Caco-2 (cell line): ENCODE data around the gene RAB5B. TPM values are rescaled to one million over a fixed set of nuclear protein-coding genes. Genes with fewer than 3 reads are reported as not detected.

ENCODE experiments used
- BruUV-seq: library from RNA; stranded (reverse); fragments of 400-500 nt; replicated peaks from 2 replicates; lab custom pipeline; 2021; lab: Mats Ljungman, UMichigan
- CTCF ChIA-PET: fragments of 300-600 bp; sonication (Branson Sonifier 250); formaldehyde crosslinking; loops from one replicate; lab custom pipeline; 2022; ENCODE audit warnings: antibody characterized with exemption; lab: Charles Lee
- POLR2A ChIA-PET: fragments of 300-600 bp; sonication (Branson Sonifier 250); formaldehyde crosslinking; loops from one replicate; lab custom pipeline; 2022; ENCODE audit warnings: antibody characterized with exemption; lab: Charles Lee
- DNase-seq, 2 experiments: peaks; one replicate each; pipeline versions ENCODE4 v3.0.0 to v3.0.0-alpha.2; 2020 to 2022
- H3K27me3 ChIP-seq: replicated peaks from 2 replicates; pipeline ENCODE4 v1.6.0; 2011; ENCODE audit warnings: low read length; ENCODE audit not compliant: control insufficient read depth, insufficient read depth
- H3K36me3 ChIP-seq: 2 replicates; pipeline ENCODE4 v1.5.1; 2011; ENCODE audit warnings: low read length; ENCODE audit not compliant: control insufficient read depth, insufficient read depth
- H3K4me1 ChIP-seq: fragments of 250-450 bp; sonication (Bioruptor Pico); 2 replicates; pipeline ENCODE4 v1.5.1; 2020; ENCODE audit warnings: mild to moderate bottlenecking
- H3K4me3 ChIP-seq: 2 replicates; pipeline ENCODE4 v1.5.1; 2011; ENCODE audit warnings: low read depth, mild to moderate bottlenecking, control low read depth, low read length
- H3K9me3 ChIP-seq: fragments of 250-450 bp; sonication (Bioruptor Pico); 2 replicates; pipeline ENCODE4 v1.5.1; 2020; ENCODE audit warnings: mild to moderate bottlenecking, moderate library complexity
- H3K27ac Mint-ChIP-seq: one replicate; pipeline ENCODE4 v1.8.0; 2022; ENCODE audit warnings: mixed read lengths; ENCODE audit not compliant: unreplicated experiment
- H3K27me3 Mint-ChIP-seq: one replicate; pipeline ENCODE4 v1.8.0; 2022; ENCODE audit warnings: mixed read lengths; ENCODE audit not compliant: insufficient read depth, unreplicated experiment
- H3K36me3 Mint-ChIP-seq: one replicate; pipeline ENCODE4 v1.8.0; 2022; ENCODE audit warnings: mild to moderate bottlenecking, mixed read lengths; ENCODE audit not compliant: insufficient read depth, unreplicated experiment
- H3K4me1 Mint-ChIP-seq: one replicate; pipeline ENCODE4 v1.8.0; 2022; ENCODE audit warnings: low read depth, mixed read lengths; ENCODE audit not compliant: unreplicated experiment
- H3K4me3 Mint-ChIP-seq: one replicate; pipeline ENCODE4 v1.8.0; 2022; ENCODE audit warnings: mild to moderate bottlenecking, moderate library complexity, mixed read lengths; ENCODE audit not compliant: unreplicated experiment
- H3K9me3 Mint-ChIP-seq: one replicate; pipeline ENCODE4 v1.8.0; 2022; ENCODE audit warnings: mixed read lengths; ENCODE audit not compliant: unreplicated experiment
- intact Hi-C: fragments of 100-400 bp; cut with micrococcal nuclease; formaldehyde crosslinking; loops from one replicate; pipeline ENCODE4 v1.10.0; 2022; ENCODE audit not compliant: unreplicated experiment
- total RNA-seq: library from RNA; stranded (reverse); gene quantifications from 2 replicates; pipeline ENCODE4 v1.2.3, GENCODE V29; 2022
- TF ChIP-seq, protein P1 (sequence below), 2 experiments: fragments of 200-600 bp in 1 of 2; IDR thresholded peaks; 1 replicate in 1 of 2; 2 replicates in 1 of 2; pipeline versions ENCODE4 v1.5.1 to v1.8.0; 2011 to 2022; ENCODE audit warnings: antibody characterized with exemption in 1 of 2, control low read depth in 1 of 2, inconsistent platforms in 1 of 2, low read depth in 1 of 2, low read length in 1 of 2, mild to moderate bottlenecking in 1 of 2, moderate library complexity in 1 of 2; ENCODE audit not compliant: insufficient read depth in 1 of 2, severe bottlenecking in 1 of 2, unreplicated experiment in 1 of 2

RAB5B gene
- total RNA-seq, 1 experiment from 2014 or later: 107 TPM

DNA sequence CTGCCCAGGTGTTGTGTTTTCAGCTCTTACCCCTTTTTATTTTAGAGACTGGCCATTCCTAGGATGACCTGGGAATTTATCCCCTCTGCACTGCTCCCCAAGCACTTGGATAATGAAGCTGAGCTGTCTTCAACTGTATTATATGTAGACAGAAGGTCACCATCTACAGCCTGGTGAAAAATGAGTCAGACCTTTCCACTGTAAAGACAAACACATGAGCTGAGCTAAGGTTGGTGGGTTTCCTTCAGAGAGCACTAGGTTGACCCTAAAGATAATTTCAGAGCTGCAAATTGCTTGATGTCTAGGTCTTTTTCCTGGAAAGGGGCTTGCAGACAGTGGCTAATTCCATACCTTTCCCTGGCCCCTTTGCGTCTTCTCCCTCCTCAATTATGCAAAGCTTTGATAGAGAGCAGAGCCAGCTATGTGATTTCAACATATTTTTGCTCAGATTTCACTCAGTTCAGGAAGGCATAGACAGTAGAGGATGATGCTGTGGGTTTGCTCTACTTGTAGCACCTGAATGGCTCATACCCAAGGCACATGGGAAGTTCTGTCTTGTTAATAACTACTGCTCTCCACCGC lies 37.7 kb downstream of the RAB5B start:
- Mint-ChIP-seq H3K27ac (peak overlapping the region; percentile 78), H3K4me3 (no peak overlapping the region), H3K36me3 (peaks cover 42% of the 10 kb centered on the region), H3K4me1 (peaks cover 63% of the 10 kb centered on the region), H3K27me3 (no peaks in the 10 kb centered on the region), H3K9me3 (no peaks in the 10 kb centered on the region)
- intact Hi-C loops: no loop called here
- no peak overlapping the region for H3K4me3 ChIP-seq
- ChIA-PET POLR2A (interaction anchor here (0.9 to 1.1 kb wide), 2 partner anchors 15 to 37 kb away, joined by 3 to 7 read pairs; partner anchors contain the start of genes RAB5B and SUOX), CTCF (interaction anchor here (1.1 kb wide), 2 partner anchors 14 to 18 kb away, joined by 5 to 6 read pairs; partner anchors contain the start of gene SUOX)
- no TSS peak for BruUV-seq
- no peak for DNase-seq
- H3K4me1 ChIP-seq: peaks cover 79% of the 10 kb centered on the region
- TF ChIP-seq, protein P1, sequence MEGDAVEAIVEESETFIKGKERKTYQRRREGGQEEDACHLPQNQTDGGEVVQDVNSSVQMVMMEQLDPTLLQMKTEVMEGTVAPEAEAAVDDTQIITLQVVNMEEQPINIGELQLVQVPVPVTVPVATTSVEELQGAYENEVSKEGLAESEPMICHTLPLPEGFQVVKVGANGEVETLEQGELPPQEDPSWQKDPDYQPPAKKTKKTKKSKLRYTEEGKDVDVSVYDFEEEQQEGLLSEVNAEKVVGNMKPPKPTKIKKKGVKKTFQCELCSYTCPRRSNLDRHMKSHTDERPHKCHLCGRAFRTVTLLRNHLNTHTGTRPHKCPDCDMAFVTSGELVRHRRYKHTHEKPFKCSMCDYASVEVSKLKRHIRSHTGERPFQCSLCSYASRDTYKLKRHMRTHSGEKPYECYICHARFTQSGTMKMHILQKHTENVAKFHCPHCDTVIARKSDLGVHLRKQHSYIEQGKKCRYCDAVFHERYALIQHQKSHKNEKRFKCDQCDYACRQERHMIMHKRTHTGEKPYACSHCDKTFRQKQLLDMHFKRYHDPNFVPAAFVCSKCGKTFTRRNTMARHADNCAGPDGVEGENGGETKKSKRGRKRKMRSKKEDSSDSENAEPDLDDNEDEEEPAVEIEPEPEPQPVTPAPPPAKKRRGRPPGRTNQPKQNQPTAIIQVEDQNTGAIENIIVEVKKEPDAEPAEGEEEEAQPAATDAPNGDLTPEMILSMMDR (IDR thresholded peaks at IDR 0.05; ENCODE audit: insufficient read depth in 1 of 2, low read depth in 1 of 2, low read length in 1 of 2, severe bottlenecking in 1 of 2, unreplicated experiment in 1 of 2): no peak
- H3K9me3 ChIP-seq: no peaks in the 10 kb centered on the region
- no peaks in the 10 kb centered on the region for H3K27me3 ChIP-seq
- H3K36me3 ChIP-seq: peaks cover 1% of the 10 kb centered on the region; the same call in 1 of the 2 replicates

DNA sequence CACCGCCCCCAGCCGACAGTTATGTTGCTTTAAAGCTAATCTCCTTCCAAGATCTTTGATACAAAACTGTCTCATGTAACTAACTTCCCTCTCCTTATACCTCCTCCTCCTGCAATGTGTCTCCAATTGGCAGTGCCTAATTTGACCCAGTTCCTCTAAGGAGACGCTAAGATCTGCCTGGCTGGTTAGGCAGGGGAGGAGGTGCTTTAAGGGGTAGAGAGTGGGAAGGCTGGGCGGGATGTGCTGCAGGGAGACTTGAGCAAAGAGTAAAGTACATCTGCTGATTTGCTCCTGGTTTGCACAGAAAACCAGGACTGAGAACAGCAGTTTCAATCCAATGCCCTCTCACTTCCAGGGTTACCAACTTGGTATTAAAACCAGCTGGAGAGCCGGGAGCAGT lies 39.6 kb downstream of the RAB5B start:
- BruUV-seq: no TSS peak
- Mint-ChIP-seq H3K36me3 (peaks cover 33% of the 10 kb centered on the region), H3K27me3 (no peaks in the 10 kb centered on the region), H3K4me3 (no peak overlapping the region), H3K9me3 (no peaks in the 10 kb centered on the region), H3K4me1 (peaks cover 50% of the 10 kb centered on the region), H3K27ac (peak overlapping the region; percentile 36)
- Histone ChIP-seq H3K9me3 (no peaks in the 10 kb centered on the region), H3K4me3 (no peak overlapping the region), H3K27me3 (no peaks in the 10 kb centered on the region), H3K4me1 (peaks cover 74% of the 10 kb centered on the region), H3K36me3 (peaks cover 1% of the 10 kb centered on the region; the same call in 1 of the 2 replicates)
- TF ChIP-seq, protein P1 (IDR thresholded peaks at IDR 0.05; ENCODE audit: insufficient read depth in 1 of 2, low read depth in 1 of 2, low read length in 1 of 2, severe bottlenecking in 1 of 2, unreplicated experiment in 1 of 2): no peak
- ChIA-PET CTCF (interaction anchor here (0.6 to 2.7 kb wide), 3 partner anchors 16 to 560 kb away, joined by 3 to 11 read pairs (median 5); no protein-coding TSS in a partner anchor), POLR2A (interaction anchor here (1.1 kb wide), 1 partner anchor 82 kb away, joined by 3 read pairs; no protein-coding TSS in a partner anchor)
- DNase-seq: no peak
- intact Hi-C loops: no loop called here

DNA sequence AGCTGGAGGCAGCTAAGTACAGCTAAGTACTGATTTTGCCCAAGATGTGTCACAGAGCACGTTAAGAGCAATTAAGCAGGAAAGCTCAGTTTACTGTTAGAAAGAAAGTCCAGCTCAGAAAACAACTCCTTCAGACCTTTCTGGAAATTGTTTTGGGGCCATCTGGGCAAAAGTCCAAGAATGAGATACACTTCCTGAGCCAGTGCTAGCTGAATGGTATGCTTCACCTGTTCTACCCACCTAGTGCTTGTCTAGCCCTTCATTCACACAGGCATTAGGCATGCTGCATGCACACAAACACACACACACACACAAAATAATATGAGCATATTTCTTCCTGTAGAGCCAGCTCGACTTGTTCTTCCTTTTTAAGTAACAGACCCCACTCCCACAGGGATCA lies 40.3 kb downstream of the RAB5B start:
- ChIA-PET CTCF (interaction anchor here (0.9 to 2.7 kb wide), 3 partner anchors 15 to 33 kb away, joined by 3 to 11 read pairs (median 5); no protein-coding TSS in a partner anchor), POLR2A (interaction anchor here (1.1 kb wide), 1 partner anchor 83 kb away, joined by 3 read pairs; no protein-coding TSS in a partner anchor)

More for the DNA sequence above, 40.3 kb downstream of the RAB5B start:
- DNase-seq: no peak
- H3K4me1 Mint-ChIP-seq: peaks cover 44% of the 10 kb centered on the region
- peak overlapping the region; percentile 80 for H3K27ac Mint-ChIP-seq
- no peaks in the 10 kb centered on the region for H3K9me3 ChIP-seq
- no TSS peak for BruUV-seq
- peaks cover 28% of the 10 kb centered on the region for H3K36me3 Mint-ChIP-seq
- peaks cover 67% of the 10 kb centered on the region for H3K4me1 ChIP-seq
- H3K9me3 Mint-ChIP-seq: no peaks in the 10 kb centered on the region
- intact Hi-C loops: no loop called here
- H3K27me3 Mint-ChIP-seq: no peaks in the 10 kb centered on the region
- peaks cover 1% of the 10 kb centered on the region for H3K36me3 ChIP-seq
- no peaks in the 10 kb centered on the region for H3K27me3 ChIP-seq
- H3K4me3 Mint-ChIP-seq: no peak overlapping the region
- TF ChIP-seq, protein P1 (IDR thresholded peaks at IDR 0.05; ENCODE audit: insufficient read depth in 1 of 2, low read depth in 1 of 2, low read length in 1 of 2, severe bottlenecking in 1 of 2, unreplicated experiment in 1 of 2): no peak
- H3K4me3 ChIP-seq: no peak overlapping the region
